Cardiac fibroblast (primary cell): Measurements from ENCODE around the gene FEV.

Experiments used
- DNase-seq, 2 donors: peaks; one replicate each; pipeline versions ENCODE4 v3.0.0 to v3.0.0-alpha.2; 2010; ENCODE audit warnings: low read depth in 2 of 2
- H3K4me3 ChIP-seq, 2 donors: replicated peaks in 1 of 2; 1 replicate in 1 of 2; 2 replicates in 1 of 2; pipeline ENCODE4 v1.5.1; 2011; ENCODE audit warnings: low read depth in 2 of 2, low read length in 2 of 2, mild to moderate bottlenecking in 2 of 2, moderate library complexity in 1 of 2
- CTCF ChIP-seq: IDR thresholded peaks from one replicate; pipeline ENCODE4 v1.5.1; 2011; ENCODE audit warnings: low read depth, mild to moderate bottlenecking, low read length, inconsistent platforms

Gene FEV

GRCh38 chr2:218999021-218999880, 14.3 kb upstream of the FEV start:
- DNase-seq, result no peak
- no peak overlapping the region for H3K4me3 ChIP-seq
- no peak for TF ChIP-seq CTCF

- no peak for DNase-seq
These were observed 13.5 kb upstream of the FEV start for GRCh38 chr2:218998414-218999002.

GRCh38 chr2:218997731-218998130, 12.7 kb upstream of the FEV start:
- no peak for TF ChIP-seq CTCF
- no peak overlapping the region for H3K4me3 ChIP-seq
- DNase-seq, result no peak

More at GRCh38 chr2:218998414-218999002, 13.5 kb upstream of the FEV start:
- H3K4me3 ChIP-seq, result no peak overlapping the region
- no peak for TF ChIP-seq CTCF

- DNase-seq, result no peak
- TF ChIP-seq CTCF, result no peak
- H3K4me3 ChIP-seq, result no peak overlapping the region
These were observed 12.0 kb upstream of the FEV start for GRCh38 chr2:218996937-218997336.

GRCh38 chr2:218995972-218996711, 11.2 kb upstream of the FEV start:
- TF ChIP-seq CTCF, result peak; percentile 77
- H3K4me3 ChIP-seq, result peak overlapping the region; percentile 21 to 49
- DNase-seq, result peak; percentile 81 to 86

- DNase-seq, result no peak
- H3K4me3 ChIP-seq, result no peak overlapping the region
- no peak for TF ChIP-seq CTCF
These were observed 10.6 kb upstream of the FEV start for GRCh38 chr2:218995561-218995960.
